HG02678 (cell line): ENCODE measurements around the gene JCHAIN.
"Not testable (repeated sequence)": the region's sequence is repeated elsewhere in the genome, so short reads cannot be mapped to it uniquely, and the experiment has no call there.

Source experiments
- ATAC-seq: cut with Tn5 transposase; IDR thresholded peaks from one replicate; pipeline ENCODE4 v1.9.1; 2021; ENCODE audit warnings: mild to moderate bottlenecking, moderate library complexity; ENCODE audit not compliant: unreplicated experiment

JCHAIN gene

GRCh38 chr4:70651864-70652506 lies 14.3 kb downstream of the JCHAIN start:
- ATAC-seq: no peak

DNA sequence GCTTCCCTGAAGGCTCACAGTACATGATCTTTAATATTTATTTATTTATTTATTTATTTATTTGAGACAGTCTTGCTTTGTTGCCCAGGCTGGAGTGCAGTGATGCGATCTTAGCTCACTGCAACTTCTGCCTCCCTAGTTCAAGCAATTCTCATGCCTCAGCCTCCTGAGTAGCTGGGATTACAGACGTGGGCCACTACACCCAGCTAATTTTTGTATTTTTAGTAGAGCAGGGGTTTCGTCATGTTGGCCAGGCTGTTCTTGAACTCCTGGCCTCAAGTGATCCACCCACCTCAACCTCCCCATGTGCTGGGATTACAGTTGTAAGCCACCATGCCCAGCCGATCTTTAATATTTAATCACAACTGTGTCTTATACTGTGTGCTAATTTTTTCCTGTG lies 15.6 kb downstream of the JCHAIN start:
- not testable (repeated sequence) for ATAC-seq

DNA sequence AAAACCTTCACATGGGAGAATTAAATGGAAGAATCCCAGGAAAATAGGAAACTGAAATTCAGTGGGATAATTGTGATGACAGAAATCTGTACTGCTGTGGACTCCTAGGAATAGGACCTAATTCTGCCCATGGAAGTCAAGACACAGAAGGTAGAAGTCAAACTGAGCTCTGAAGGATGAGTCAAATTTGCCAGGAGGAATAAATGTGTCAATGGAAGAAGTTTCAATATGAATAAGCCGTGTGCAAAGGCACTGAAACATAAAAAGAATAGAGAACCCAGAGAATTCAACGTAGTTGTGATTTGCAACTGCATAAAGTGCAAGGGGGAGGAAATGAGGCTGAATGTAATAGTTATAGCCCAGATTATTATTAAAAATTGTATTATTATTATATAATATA lies 26.1 kb downstream of the JCHAIN start:
- no peak for ATAC-seq

DNA sequence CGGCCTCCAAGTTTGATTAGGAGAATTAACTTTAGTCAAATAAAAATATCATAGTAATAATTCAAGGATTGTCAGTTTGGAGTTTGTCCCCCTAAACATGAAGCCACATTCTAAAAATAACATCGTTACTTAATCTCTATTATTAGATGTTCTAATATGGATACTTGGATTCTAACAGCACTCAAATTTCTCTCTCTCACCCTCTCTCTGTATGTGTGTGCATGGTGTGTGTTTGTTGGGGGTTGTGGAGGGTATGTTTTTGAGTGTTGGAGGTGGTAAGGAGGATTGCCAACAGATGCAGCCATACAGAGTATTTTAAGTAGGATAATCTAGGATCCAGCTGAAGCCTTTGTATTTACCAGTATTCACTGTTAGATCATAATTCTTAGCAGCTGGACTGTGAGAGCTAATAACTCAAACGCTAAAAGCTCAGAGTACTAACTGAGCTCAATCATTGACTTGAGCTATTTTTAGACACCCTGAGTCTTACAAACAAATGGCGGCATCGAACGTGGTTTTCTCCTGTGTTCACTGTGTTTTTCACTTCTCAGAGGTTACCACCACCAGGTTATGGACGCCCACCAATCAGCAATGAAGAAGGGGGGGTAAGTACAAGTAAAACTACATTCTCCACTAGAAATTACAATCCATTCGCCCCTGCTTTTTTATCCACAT lies 28.9 kb downstream of the JCHAIN start:
- peak; percentile 76 for ATAC-seq

GRCh38 chr4:70634482-70634881 lies 31.8 kb downstream of the JCHAIN start:
- ATAC-seq: no peak

DNA sequence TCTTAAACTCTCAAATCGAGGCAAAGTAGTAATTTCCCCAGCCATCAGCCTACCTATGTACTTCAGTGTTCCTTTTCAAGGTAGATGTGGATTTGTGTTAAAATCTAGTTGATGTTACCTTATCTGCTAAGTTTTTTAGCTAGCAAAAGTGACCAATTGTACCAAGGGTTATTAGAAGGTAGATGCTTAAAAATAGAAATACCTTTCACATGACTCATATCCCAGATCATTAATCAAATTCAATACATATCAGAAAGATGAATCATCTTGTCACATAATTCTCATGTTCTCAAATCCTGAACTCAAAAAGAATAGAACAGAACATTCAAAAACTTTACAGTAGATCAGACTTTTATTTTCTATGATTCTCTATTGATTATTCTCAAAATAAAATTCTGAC lies 34.3 kb downstream of the JCHAIN start:
- ATAC-seq: no peak

GRCh38 chr4:70630162-70630561 lies 36.1 kb downstream of the JCHAIN start:
- no peak for ATAC-seq

GRCh38 chr4:70629469-70630090 lies 36.7 kb downstream of the JCHAIN start:
- ATAC-seq: peak; percentile 75

- ATAC-seq: no peak
These were observed 37.9 kb downstream of the JCHAIN start, which contains the start of gene ENAM for GRCh38 chr4:70628444-70628843. TSS of gene ENAM (plus strand) at chr4:70628744. CDS start at chr4:70629501, 757 bp downstream.

GRCh38 chr4:70627620-70628019 lies 38.7 kb downstream of the JCHAIN start:
- no peak for ATAC-seq

DNA sequence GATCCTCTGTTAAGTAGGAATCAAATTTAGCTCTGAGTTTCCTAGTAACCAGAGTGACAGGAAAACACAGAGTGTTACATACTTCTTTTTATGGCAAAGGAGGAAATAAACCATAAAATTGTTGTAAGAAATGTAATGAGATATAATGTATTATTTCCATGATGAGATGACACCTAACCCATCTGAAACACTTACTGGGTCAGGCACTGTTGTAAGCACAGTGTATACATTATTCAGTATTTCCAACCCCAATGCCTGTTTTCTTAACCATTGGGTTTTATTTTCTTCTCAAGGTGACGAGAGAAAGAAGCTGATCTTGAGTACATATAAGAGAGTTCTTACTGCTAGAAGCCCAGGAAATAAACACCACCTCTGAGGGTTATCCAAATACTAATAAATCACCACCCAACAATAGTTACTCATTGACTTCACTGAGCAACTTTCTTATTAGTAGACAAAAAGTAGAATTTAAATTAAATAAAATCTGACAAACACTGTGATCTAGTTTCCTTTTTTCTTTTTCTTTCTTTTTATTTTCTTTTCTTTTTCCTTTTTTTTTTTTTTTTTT lies 42.0 kb downstream of the JCHAIN start:
- no peak for ATAC-seq

DNA sequence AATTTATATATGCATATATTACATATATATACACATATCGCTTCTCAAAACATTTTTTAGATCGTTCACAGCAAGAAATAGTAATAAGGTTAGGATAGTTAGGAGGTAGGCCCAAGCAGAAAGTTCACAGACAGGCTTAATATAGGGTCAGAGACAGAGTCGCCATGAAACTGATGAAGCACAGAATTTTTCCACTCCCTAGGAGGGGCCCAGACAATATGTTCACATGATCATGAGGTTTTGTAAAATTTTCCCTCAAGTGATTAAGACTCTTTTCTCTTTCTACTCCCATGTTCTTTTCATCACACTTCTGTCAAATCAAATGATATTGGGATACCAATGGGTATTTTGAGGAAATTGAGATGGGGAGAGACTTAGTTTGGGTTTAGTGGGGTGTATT lies 43.0 kb downstream of the JCHAIN start:
- no peak for ATAC-seq

DNA sequence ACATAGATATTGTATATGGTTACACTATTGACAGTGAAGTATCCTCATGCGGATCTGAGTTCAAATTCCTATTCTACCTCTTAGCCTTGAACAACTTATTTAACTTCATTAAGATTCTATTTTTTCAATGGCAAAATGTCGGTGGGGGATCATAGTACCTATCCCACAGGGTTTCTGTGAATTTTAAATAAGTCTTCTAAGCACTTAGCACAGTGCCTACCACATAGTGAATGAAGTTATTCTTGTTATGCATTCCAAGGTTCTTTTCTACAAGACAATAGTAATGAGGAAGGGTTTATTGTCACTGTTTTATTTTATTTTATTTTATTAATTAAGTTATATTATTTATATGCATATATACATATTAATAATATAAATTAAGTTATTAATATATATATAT lies 46.5 kb downstream of the JCHAIN start:
- ATAC-seq: no peak

GRCh38 chr4:70619288-70619687 lies 47.0 kb downstream of the JCHAIN start:
- ATAC-seq: no peak

DNA sequence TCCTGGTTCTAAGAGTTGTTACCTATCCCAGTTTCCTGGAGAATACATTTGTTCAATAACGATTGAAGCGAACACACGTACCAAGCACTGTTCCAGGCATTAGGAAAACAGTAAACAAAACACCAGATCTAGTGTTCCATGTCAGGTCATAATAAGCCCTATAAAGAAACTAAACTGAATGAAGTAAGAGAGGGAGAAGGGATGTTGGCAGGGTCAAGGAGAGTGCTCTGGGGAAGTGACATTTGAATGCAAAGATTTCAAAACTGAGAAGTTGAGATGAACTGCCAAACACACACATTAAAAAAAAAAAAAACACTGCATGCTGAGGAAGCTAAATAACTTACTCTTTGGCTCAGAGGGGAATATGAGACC lies 52.1 kb downstream of the JCHAIN start:
- no peak for ATAC-seq

DNA sequence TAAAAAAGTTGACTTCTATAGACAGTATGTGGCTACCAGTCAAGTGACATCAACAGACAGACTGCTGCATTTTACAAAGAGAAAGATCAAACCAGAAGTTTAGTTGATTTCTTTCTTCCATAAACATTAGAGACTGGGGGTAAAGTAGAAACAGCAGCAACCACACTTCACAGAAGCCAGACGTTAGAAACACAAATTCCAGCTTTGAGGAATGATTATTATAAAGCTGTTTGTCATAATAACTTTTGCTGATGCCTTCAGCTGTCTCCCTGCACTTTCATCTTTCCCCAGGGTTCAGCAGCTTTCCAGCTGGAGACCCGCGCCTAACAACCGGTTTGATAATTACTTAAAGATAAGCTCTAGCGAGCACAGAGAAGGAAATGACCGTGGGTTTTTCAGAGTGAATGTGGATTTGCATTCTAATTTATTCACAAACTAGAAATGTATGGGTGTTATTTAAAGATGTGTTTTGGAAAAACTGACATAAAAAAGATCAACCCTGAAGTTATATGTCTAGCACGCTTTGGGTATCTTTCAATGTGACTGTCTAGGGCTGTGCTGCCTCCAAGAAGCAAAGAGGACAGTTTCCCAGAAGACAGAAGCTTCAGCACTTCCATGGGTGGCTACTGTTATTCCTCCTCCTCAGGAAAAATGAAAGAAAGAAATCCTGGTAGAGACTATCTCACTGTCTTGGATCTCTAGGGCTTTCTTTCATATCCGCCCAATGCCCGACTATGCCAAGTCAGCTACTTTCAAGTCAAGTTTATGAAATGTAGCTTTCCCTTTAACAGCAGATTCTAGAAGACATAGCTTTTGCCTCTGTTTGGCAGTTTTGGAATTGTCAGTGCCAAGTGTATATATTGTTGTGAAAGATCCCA lies 52.8 kb downstream of the JCHAIN start:
- peak; percentile 69 for ATAC-seq

GRCh38 chr4:70608324-70608723 lies 58.0 kb downstream of the JCHAIN start:
- no peak for ATAC-seq

DNA sequence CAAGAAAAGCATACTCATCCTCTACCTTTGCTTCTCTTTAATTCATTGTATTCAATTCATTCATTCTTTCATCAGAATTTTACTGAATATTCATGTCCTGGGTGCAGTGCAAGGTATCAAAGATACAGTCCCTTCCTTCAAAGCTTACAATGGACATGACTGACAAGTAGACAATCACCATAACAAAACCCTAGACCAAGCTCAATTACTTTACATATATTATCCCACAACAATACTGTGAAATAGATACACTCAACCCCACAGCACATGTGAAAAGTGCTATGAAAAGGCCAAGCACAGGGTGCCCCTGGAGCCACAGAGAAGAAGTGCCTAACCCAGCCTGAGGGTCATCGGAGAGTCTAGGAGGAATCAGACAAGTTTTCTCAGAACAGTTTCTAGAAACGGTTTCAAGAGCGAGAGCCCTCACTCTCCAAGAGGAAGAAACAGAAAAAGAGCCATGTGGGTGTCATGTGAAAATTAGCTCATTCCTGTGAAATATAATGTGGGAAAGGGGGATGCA lies 58.9 kb downstream of the JCHAIN start:
- ATAC-seq: no peak

DNA sequence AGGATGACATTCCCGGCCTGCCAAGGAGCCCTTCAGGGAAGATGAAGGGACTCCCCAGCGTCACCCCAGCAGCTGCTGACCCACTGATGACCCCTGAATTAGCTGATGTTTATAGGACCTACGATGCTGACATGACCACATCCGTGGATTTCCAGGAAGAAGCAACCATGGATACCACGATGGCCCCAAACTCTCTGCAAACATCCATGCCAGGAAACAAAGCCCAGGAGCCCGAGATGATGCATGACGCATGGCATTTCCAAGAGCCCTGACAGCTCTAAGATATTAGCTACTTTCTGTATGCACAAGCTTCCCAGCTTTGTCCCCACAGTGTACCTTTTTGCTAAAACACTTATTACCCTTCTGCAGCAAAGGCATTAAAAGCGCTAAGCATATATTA lies 59.8 kb downstream of the JCHAIN start:
- no peak for ATAC-seq
